IPS-18c (cell line): ENCODE results near the gene OR1J1.

Experiments
- H3K4me3 ChIP-seq: 2 replicates; pipeline ENCODE4 v1.7.0; 2013; ENCODE audit warnings: low read depth, mild to moderate bottlenecking, low read length, moderate library complexity; ENCODE audit not compliant: insufficient read depth
- H3K9me3 ChIP-seq: one replicate; pipeline ENCODE4 v1.6.1; 2013; ENCODE audit warnings: mild to moderate bottlenecking, low read length, moderate library complexity; ENCODE audit not compliant: control insufficient read depth, insufficient read depth

OR1J1 gene

DNA sequence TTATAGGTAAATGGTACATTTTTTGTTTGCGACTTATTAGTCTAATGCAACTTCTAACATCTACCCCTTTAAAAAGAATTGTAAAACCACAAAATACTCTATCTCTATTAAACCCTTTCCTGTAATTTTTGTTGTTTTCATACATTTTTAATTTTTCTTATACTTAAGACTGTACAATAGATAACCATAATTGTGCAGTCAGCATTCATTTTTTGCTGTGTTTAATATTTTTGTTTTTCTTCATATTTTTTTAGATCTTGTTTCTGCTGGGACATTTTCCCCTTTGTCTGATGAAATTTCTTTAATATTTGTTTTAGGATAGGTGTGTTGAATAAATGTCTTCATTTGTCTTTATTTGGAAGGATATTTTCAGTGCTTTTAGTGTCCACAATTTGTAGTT, 19.9 kb downstream of the OR1J1 start:
- Histone ChIP-seq H3K4me3 (no peak overlapping the region), H3K9me3 (no peaks in the 10 kb centered on the region)

DNA sequence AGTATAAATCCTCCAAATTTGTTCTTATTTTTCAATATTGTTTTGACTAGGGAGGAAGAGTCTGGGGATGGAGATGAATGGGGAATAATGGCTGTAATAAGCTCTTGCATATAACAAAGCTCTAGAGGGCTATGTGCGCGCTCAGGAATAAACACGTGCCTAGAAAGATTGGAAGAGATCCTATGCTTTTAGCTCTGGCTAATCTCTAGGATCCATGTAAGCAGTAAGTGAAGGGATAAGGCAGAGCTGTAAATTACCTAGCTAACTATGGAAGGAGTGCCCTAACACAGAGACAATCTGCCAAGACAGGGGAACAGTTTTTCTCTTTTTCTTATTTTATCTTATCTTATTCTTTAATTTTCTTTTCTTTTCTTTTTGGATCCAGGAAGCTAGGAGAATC, 21.6 kb downstream of the OR1J1 start:
- Histone ChIP-seq H3K9me3 (no peaks in the 10 kb centered on the region), H3K4me3 (no peak overlapping the region)

DNA sequence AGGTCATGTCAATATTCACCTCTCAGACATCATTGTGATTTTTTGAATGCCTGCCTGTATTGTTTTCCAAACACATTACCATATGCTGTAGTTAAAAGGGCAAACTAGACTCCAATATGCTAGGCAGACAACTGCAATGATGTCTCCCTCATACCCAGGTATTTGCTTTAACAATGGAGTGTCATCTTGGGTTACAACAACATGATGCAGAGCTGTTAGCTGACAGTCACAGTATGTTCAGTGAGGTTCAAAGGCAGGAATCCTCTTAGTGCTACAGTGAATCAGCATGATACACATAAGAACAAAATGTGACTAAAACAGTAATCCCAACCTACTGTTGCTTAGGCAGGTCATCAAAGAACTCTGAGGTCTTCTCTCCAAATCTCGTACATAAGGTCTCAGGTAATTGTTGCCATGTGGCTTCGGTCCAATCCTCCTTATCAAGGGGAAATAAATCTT, 24.0 kb downstream of the OR1J1 start:
- no peak overlapping the region for H3K4me3 ChIP-seq
- H3K9me3 ChIP-seq: no peaks in the 10 kb centered on the region

DNA sequence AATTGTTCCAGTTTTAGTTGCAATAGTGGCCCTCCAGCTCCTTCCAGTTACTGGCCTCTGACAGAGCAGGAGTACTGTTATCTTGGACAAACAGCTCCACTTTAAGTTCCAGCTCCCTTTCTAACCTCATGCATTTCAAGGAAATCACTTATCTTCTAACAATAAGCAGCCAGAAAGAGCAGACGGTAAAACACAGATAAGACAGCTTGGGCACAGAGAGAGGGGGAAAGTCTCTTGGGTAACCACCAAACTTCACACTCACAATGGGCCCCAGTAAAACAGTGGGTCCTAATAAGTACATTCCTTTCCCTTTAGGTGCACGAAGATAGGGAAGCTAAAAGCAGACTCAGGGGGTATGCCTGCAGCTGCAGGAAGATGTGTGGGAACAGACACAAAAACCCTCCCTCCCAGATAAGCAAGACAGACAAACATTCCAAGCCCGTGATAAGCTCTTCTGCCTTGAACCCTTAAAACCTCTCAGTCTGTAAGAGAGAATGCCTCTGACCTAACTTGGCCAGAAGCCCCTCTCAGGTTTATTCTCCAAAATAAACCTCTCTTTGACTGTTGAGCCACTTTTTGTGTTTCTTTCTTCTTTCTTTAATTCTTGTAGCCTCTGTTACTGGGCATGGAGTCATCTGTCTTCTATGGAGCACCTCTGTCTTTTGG, 30.8 kb downstream of the OR1J1 start:
- Histone ChIP-seq H3K4me3 (no peak overlapping the region), H3K9me3 (no peaks in the 10 kb centered on the region)

DNA sequence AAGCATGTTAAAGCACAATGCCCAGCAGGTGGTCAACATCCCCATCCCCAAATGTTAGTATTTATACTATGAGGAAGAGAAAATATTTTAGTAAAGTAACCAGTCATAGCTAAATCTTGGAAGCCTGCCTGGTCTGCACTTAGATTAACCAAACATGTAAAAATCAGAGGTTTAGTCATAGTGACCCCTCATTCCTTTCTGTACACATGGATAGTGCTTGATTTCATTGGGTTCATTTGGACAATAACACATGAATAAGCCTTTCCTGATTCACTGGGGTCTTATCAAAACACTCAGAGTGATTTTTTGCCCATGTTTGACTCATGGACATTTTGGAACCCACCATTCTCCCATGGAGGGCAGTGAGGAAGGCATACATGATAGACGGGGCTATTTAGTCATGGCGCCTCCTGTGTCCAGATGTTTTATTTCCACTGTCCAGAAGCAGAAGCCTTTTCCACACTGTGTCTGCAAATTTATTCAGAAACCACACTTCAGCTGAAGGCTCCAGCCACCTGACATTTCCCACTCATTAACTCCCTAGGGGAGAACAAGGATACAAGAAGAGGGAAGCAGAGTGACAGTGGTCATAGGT, 32.5 kb downstream of the OR1J1 start:
- Histone ChIP-seq H3K4me3 (no peak overlapping the region), H3K9me3 (no peaks in the 10 kb centered on the region)

DNA sequence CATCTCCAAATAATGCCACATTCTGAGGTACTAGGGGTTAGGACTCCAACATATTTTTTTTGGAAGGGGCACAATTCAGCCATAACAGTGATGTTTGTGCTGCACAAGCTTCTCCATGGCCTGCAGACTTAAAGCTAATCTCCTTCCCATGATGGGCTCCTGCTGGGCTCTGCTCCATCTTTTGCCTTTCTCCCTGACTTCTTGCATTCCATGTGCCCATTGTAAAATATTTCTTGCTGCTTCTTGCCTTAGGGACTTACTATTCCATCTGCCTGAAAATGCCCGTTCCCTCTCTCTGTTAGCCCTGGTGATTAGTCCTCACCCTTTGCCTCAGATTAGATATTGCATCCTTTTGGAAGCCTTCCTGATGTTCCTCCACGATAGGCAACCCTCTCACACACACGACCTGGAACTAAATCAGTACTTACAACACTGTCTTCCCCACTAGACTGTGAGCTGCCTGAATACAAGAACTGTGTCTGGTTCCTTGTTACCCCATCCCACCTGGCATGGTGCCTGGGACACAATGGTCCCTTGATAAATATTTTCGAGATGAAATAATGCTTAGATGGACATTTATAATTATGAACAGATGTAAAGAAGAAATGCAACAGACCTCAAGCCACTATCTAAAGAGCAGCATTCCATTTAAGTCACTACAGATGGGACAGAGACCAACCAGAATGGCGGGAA, 33.5 kb downstream of the OR1J1 start:
- H3K9me3 ChIP-seq: no peaks in the 10 kb centered on the region
- no peak overlapping the region for H3K4me3 ChIP-seq

DNA sequence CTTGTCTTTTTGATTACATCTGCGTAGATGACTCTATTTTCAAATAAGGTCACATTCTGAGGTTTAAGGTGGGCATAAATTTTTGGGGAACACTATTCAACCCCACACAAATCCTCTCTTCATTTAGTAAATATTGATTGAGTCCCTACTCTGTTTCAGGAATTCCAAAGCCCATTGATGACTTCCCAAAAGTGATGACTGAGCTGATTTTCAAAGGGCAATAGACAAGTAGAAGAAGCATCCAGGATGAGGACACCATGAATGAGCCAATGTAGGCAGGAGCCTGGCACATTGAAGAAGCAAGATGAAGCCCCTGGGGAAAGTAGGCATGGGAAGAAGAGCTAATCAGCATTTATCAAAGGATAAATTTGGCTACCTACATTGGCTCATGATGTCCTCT, 35.2 kb downstream of the OR1J1 start:
- Histone ChIP-seq H3K9me3 (no peaks in the 10 kb centered on the region), H3K4me3 (no peak overlapping the region)
